GM12878 (cell line): ENCODE data around the gene AGBL2.

Experiments used
- CREM ChIP-seq: IDR thresholded peaks from 2 replicates; pipeline ENCODE4 v1.6.1; 2014; ENCODE audit warnings: antibody characterized with exemption, low read depth
- ETV6 ChIP-seq, 2 experiments: fragments of 450-650 bp in 1 of 2; IDR thresholded peaks in 1 of 2; conservative IDR thresholded peaks in 1 of 2; 2 replicates each; pipeline ENCODE4 v1.6.1; 2014; ENCODE audit warnings: antibody characterized with exemption in 1 of 2, borderline replicate concordance in 1 of 2, low read depth in 1 of 2, mild to moderate bottlenecking in 1 of 2, moderate library complexity in 1 of 2
- GABPA ChIP-seq: IDR thresholded peaks from 2 replicates; pipeline ENCODE4 v1.6.1; 2014; ENCODE audit warnings: antibody characterized with exemption, low read depth, mild to moderate bottlenecking, inconsistent platforms
- JUND ChIP-seq: IDR thresholded peaks from 2 replicates; pipeline ENCODE4 v1.6.1; 2012; ENCODE audit warnings: low read depth, mild to moderate bottlenecking, low read length, improper control_type of control experiment, moderate library complexity
- SUPT20H ChIP-seq: IDR thresholded peaks from 2 replicates; pipeline ENCODE4 v1.6.1; 2011; ENCODE audit warnings: low read depth, mild to moderate bottlenecking, low read length, moderate library complexity, borderline replicate concordance; ENCODE audit not compliant: control insufficient read depth
- TF ChIP-seq, protein P1 (sequence below): fragments of 450-650 bp; formaldehyde crosslinking; IDR thresholded peaks from 2 replicates; pipeline ENCODE4 v1.5.0; 2022; ENCODE audit warnings: mild to moderate bottlenecking, missing genetic modification characterization
- TF ChIP-seq, protein P2 (sequence below), 3 experiments: IDR thresholded peaks in 2 of 3; conservative IDR thresholded peaks in 1 of 3; 2 replicates each; pipeline ENCODE4 v1.5.1; 2011; ENCODE audit warnings: low read depth in 3 of 3, low read length in 3 of 3, mild to moderate bottlenecking in 3 of 3, control low read depth in 2 of 3, moderate library complexity in 2 of 3, inconsistent platforms in 1 of 3, mixed read lengths in 1 of 3; ENCODE audit not compliant: control insufficient read depth in 2 of 3, insufficient read depth in 1 of 3; ENCODE audit errors: extremely low read depth in 1 of 3

GRCh38 chr11:47716692-47717091 lies 1.5 kb upstream of the AGBL2 start:
- TF ChIP-seq, protein P1, sequence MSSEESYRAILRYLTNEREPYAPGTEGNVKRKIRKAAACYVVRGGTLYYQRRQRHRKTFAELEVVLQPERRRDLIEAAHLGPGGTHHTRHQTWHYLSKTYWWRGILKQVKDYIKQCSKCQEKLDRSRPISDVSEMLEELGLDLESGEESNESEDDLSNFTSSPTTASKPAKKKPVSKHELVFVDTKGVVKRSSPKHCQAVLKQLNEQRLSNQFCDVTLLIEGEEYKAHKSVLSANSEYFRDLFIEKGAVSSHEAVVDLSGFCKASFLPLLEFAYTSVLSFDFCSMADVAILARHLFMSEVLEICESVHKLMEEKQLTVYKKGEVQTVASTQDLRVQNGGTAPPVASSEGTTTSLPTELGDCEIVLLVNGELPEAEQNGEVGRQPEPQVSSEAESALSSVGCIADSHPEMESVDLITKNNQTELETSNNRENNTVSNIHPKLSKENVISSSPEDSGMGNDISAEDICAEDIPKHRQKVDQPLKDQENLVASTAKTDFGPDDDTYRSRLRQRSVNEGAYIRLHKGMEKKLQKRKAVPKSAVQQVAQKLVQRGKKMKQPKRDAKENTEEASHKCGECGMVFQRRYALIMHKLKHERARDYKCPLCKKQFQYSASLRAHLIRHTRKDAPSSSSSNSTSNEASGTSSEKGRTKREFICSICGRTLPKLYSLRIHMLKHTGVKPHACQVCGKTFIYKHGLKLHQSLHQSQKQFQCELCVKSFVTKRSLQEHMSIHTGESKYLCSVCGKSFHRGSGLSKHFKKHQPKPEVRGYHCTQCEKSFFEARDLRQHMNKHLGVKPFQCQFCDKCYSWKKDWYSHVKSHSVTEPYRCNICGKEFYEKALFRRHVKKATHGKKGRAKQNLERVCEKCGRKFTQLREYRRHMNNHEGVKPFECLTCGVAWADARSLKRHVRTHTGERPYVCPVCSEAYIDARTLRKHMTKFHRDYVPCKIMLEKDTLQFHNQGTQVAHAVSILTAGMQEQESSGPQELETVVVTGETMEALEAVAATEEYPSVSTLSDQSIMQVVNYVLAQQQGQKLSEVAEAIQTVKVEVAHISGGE (CRISPR knock-in tag), result no peak
- no peak for TF ChIP-seq JUND
- TF ChIP-seq, protein P2, sequence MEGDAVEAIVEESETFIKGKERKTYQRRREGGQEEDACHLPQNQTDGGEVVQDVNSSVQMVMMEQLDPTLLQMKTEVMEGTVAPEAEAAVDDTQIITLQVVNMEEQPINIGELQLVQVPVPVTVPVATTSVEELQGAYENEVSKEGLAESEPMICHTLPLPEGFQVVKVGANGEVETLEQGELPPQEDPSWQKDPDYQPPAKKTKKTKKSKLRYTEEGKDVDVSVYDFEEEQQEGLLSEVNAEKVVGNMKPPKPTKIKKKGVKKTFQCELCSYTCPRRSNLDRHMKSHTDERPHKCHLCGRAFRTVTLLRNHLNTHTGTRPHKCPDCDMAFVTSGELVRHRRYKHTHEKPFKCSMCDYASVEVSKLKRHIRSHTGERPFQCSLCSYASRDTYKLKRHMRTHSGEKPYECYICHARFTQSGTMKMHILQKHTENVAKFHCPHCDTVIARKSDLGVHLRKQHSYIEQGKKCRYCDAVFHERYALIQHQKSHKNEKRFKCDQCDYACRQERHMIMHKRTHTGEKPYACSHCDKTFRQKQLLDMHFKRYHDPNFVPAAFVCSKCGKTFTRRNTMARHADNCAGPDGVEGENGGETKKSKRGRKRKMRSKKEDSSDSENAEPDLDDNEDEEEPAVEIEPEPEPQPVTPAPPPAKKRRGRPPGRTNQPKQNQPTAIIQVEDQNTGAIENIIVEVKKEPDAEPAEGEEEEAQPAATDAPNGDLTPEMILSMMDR (IDR thresholded peaks at IDR 0.05 in 2 of 3, conservative IDR thresholded peaks at IDR 0.05 in 1 of 3; ENCODE audit: control insufficient read depth in 2 of 3, extremely low read depth in 1 of 3, insufficient read depth in 1 of 3, low read depth in 3 of 3, low read length in 3 of 3), result peak in 2 of 3 experiments; percentile 6 to 13; a peak in 2 of 6 replicates
- no peak for TF ChIP-seq CREM
- no peak for TF ChIP-seq SUPT20H
- no peak for TF ChIP-seq ETV6 (conservative IDR thresholded peaks at IDR 0.05 in 1 of 2, IDR thresholded peaks at IDR 0.05 in 1 of 2; ENCODE audit: borderline replicate concordance in 1 of 2, low read depth in 1 of 2)
- no peak for TF ChIP-seq GABPA
